ENCODE data around the gene PACC1.

Gene PACC1

DNA sequence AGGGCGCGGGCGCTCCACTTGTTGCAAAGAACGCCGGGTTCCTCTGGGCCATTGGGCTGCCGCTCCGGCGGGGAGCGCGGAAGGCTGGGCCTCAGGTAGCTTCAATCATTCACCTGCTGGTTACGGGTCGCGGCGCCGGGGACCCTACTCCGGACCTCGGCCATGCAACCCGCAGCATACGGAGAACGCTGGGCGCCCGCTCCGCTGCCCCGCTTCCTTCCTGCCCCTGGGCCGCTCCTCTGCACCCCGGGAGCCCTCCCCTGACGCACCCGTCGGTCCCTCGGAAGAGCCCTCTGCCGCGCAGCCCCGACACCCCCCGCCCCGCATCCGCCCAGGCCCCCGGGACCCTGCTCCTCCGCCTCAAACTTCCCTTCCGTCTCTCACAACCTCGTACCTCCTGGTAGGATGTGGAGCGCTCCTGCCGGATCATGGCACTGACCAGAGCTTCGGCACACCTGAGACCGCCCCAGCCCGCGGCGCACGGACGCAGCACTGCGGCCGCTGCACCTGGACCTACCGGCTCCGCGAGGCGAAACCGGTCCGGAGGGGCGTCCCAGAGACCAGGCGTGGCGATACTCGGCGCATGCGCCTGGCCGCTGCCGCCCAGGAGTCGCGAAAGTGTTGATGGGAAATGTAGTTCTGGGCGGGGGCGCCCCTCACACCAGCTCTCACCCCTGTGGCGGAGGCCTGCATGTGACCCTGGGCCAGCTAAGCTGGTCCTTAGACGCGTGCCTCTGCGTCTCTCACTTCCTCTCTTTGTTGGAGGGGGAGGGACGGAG lies at the start of gene PACC1:
Gene PACC1 (minus strand): TSS at position 559 of the 779 bp plus-strand sequence. CDS start 129 bp downstream, at position 430.
- DNase-seq (ENCODE audit: low read depth): no peak

DNA sequence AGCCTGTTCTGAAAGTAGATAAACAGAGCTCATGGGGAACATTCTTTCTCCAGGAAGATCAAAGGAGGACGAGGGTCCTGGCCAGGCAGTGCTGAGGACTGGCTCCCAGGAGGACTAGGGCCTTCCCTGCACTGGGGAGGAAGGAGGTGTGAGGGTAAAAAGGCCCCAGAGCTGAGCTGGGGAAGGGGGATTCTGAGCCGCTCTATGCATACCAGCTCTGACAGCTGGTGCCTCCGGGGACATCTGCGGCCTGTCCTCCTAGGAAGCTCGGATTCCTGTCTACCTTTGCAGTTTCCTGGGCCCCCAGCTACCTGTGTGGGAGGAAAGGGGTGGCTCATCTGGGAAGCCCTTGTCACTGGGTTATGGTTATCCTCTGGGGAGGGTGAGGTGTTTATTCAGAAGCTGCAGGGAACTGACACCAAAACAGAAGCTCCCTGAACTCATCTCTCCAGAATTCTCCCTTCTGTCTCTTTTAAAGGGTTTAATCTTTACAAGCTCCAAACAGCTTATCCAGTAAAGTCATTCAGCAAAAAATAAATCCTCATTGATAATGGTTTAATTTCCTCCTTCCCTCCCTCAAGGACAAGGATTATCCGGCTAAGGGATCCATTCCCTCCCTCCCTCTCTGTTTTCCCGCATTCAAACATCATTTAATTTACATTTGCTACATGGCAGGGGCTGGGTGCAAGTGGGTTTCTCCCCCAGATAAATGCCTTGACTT lies 49.0 kb upstream of the PACC1 start:
- DNase-seq (ENCODE audit: low read depth): no peak

DNA sequence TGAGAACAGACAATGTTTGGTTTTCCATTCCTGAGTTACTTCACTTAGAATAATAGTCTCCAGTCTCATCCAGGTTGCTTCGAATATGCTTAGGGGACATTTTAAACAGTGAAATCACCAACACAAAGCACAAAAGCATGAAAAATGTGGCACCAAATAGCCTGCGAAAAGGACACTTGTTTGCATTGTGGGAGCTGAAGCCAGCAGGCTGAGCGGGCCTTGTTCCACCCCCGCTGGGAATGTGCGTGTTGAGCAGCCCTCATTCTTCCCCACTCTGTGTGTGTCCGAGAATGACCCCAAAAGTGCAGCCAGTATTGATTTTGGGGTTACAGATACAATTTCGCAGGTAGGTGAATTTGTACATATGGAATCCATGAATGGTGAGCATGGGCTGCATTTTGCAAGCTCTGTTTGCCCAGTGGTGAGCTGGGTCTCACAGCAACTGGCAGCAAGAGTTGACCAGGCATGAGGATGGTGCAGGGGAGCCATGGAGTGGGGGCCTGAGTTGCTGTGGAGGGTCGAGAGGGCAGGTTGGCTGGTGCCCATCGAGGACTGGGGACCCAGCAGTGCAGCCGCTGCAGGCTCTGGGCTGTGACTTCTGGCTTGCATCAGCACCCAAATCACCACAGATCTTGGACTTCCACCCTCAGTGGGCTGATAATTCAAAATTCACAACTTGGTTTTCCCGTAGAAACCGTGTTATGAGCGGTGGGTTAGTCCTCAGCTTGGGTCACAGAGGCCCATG lies 47.4 kb upstream of the PACC1 start:
- DNase-seq (ENCODE audit: low read depth): no peak

DNA sequence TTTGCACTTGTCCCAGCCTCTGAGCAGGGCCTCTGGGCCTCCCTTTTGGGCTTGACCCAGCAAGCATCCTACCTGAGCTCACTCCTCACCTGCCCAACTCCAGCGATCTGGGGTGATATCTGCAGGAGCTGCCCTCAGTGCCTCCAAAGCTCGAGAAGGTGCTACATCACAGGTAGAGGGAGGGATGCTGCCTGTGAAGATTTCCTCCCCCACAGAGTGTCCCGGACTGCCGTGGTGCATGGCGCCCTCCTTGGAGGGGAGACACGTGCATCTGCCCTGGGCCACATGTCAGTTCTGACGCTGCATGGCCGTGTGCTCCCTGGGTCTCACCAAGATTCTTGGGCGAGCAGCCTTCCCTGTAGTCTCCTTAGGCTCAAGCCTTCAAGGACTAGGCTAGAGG lies 45.7 kb upstream of the PACC1 start:
- DNase-seq (ENCODE audit: low read depth): no peak

DNA sequence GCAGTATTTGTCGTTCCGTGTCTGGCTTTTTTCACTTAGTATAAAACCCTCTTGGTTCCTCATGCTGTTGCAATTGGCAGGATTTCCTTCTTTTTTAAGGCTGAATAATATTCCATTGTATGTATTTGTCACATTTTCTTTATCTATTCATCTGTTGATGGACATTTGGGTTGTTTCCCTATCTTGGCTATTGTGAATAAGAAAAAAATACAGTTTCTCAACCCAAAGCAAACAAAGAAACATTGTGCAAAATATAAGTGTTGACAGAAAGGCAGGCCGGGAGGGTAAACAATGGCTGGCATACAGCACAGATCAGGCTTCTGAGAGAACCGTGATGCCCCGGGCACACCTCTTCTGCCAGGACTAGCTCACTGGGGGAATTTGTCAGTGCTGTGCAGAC lies 45.0 kb upstream of the PACC1 start:
- no peak for DNase-seq (ENCODE audit: low read depth)

DNA sequence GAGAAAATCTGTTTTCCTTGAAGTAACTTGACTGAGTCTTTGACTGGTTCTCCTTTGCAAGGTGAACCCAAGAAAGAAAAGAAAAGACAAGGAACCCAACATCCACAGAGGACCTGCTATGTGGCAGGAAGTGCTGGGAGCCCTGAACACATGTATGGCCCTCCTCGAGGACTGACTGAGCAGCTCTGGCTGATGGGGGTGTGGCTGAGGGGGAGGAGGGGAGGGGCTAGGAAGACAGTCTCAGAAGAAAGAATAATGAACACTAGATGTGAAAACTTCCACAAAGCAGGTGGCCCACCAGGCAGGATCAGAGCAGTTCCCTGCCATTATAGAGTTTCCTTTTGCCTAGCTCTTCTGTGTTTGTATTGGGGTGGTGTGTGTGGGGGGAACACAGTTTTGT lies 44.1 kb upstream of the PACC1 start:
- no peak for DNase-seq (ENCODE audit: low read depth)

DNA sequence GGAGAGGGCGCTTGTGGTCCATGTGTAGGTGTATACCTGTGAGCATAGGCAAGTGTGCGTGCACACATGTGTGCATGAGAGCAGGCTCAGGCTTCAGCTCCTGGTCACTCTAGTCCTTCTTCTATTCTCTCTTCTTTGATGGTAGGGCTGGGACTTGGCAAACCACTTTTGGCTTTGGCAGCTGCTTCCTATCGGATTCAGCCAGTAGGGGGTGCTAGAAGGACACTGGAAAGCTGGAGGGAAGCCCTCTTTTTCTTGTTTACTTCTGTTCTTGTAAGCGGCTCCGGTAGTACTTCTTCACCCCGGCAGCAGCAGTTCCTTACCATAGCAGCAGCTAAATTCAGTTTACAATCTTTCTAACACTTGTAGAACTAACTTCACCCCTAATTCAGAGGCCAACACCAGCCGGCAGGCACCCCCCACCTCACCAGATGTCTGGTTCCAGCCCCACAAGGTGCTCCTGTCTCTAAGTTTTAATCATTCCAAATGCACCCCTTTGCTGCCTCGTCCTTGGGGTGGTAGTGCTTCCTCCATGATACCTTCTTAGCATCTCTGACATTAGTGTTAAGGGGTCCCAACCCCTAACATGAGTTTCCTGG lies 43.2 kb upstream of the PACC1 start:
- no peak for DNase-seq (ENCODE audit: low read depth)

DNA sequence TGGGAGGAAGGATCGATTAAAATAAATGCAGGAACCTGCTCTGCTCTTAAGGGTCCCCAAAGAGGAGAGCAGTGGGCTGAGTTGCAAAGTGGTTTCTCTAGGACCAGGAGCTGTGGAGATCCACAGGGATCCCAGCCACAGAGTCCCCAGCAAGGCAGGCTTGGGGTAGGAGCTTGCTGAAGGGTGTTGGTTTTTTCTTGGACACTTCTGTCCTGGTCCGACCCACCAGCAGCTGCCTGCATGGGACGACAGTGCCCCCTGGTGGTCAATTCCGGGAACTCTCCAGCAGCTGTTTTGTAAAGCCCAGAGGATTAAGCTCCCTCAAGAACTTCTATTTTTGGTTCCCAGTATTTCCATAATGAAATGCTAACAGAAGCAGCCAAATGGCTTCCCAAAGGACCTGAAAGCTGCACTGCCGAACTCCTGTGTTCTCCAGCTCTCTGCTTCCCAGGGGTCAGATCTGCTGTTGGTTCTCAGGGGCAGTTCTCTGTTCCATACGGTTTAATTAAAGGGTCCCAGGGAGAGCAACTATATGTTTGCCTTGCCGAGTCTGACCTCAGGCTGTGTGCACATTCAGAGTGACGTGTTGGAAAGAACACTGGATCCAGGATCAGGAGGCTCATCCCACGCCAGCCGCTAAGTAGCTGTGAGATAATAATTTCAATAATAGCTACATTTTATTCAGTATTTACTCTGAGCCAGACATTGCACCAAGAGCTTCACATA lies 41.3 kb upstream of the PACC1 start:
- no peak for DNase-seq (ENCODE audit: low read depth)

DNA sequence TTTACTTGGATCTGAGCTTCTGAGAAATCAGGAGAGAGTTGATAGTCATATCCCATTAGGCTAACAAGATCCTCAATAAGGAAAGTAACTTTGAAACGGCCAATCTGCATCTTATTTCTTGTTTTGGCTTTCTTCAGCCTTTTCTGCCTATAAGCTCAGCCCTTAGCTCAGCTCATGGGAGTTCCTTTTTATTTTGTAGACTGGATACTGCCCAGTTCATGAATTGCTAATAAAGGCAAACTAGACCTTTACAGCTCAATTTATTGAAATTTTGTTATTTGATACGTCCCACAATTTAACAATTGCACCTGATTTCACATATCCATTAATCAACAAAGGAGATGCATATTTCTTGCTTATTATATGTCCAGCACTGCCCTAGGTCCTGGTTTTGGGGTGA lies 40.7 kb upstream of the PACC1 start:
- no peak for DNase-seq (ENCODE audit: low read depth)

DNA sequence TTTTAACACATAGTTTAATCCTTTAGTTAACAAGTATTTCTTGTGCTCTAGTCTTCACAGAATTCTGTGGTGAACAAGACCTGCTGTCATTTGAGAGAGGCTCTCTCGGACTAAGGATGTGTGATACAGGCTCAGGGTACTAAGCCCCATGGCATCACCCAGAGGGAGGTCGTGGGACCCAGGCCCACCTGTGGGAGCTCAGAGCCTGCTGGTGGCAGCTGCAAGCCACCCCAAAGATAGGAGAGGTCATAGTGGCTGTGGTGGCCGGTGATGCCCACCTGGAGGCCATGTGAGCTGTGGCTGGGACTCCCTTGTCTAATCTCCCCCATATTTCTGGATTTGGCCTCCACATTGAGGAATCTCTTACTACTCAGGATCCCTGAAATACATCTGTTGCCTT lies 40.1 kb upstream of the PACC1 start:
- DNase-seq (ENCODE audit: low read depth): no peak

DNA sequence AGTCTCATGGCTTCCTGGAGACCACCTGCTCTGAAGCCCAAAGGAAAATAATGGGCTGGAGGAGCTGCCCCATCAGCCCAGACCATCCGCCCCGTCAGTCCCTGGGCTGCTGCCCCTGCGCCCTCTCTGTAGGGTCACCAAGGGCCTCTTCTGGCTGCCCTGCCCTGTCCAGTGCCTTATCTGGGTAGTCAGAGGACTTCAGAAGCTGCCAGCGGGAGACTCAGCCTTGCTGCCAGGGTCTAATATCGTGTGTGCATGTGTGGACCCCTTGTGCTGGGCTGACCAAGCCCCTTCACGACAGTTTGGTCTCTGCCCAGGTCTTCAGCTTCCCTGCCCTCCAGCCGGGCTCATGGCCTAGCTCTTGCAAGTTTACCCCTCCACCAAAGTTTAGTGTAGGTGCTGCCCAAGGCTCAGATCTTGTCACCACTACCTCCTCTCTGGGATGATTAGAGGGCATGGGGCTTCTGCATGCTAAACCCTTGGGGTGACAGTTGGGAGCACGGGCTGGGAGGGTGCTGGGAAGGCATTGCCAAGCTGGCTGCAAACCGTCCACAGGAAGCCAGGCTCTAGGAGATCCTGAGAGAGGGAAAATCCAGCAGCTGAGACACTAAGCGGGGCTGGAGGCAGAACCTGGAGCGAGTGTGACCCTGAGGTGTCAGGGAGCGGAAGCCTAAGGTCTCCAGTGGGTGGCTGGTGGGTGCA lies 38.6 kb upstream of the PACC1 start:
- DNase-seq (ENCODE audit: low read depth): no peak

DNA sequence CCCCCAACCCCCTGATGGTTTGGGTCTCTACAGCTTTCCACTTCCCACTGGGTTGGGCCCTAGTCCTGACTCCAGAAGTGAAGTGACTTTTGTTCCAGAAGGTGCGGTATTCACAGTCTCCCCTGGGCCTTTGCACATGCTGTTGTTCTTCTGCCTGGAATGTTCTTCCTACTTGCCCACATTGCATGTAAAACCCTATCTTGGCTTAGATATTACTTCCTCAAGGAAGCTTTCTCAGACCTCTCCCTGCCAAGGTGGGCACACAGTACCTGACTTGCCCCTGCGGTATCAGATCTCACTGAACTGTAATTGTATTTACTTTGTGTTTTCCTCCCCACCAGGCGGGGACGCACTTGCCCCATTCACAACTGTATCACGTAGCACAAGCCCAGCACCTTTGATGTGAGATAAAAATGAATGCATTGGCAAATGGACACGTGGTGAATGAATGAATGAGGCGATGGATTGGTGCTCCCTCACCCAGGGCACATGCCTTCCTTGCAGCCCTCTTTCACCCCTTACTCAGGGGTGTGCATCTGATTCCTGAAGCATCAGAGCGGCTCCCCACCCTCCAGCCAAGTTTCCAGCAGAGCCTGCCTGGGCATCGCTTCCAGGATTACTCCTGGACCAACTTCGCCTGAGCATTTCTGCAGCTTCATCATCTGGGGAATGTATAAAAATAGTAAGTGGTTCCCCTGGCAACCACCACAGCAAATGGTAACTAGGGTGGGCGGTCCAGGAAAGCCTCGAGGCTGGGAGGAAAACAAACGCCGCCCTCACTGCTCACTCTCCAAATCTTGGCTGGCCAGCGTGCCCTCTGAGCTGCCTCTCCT lies 37.9 kb upstream of the PACC1 start:
- no peak for DNase-seq (ENCODE audit: low read depth)

DNA sequence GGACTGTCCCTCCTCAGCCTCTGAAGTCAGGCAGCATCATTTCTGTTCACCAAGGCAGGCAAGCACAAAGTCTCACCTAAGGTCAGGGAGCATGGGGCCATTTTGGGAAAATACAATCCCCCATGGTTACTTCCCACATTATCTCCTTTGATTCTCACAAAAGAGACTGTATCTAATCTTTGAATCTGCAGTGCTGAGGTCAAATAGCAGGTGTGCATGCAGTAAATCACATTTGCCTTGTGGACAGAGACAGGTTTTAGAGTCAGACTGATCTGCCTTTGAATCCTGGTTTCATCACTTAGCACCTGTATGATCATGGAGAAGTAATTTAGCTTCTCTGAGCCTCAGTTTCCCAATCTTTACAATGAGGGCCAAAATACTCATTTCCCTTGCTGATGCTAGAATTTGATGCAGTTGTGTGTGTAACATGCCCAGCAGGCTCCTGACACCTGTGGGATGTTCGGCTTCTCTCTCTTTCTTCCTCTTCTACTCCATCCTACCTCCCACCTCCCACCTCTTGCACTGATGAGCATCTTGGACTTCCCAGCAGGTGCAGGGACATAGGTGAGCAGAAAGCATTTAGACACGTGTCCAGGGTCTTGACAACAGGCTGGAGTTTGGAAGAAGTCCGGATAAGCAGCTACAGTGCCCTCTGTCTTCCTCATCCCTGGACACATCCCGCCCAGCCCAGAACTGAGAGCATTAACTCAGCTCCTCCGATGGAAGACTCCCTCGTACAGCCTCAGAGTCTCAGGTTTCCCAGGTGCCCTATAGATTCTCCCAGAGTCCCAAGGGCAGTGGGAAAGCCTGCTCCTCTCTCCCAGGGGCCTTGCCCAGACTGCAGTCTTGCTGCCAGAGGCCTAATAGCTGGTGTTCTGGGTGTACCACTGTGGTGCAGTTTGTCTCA lies 37.0 kb upstream of the PACC1 start:
- DNase-seq (ENCODE audit: low read depth): no peak

DNA sequence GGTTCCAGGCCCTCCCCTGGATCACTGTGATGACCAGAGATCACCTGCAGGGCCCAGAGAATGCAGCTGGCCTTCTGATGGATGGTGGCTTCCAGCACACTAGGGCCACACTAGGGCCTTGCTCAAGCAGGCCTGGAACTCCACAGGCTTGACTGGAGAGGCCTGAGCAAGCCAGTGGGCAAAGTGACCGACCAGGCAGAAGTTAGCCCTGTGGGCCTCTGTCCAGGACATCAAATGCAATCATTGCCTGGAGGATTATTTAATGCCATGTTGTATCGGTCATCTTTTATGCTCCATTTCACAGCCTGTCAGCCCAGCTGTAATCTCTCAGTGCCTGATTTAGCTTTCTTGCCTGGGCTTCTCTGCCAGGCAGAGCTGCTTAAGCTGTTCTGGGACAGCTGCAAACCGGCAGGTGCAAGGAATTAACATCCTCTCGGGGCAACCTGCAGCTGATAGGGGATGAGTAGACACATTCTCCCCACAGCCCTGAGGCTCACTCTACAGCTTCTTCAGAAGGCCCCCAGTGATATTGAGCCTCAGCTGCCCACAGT lies 35.7 kb upstream of the PACC1 start:
- DNase-seq (ENCODE audit: low read depth): no peak

DNA sequence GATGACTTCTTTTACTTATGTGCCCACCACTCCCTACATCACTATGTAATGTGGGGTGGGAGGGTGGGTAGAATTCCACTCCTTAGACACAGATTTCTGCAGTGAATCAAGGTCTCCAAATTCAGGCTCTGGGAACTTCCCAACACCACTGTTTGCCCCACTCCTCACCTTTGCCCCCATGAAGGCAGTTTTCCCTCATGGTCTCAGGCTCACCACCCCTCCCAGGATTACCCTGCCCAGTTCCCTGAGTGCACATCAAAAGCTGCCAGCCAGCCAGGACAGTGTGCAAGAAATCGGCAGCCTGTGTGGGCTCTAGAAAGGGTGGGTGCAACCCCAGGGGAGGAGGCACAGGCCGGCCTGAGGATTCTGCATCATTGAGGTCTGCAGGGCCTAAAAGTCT lies 32.8 kb upstream of the PACC1 start:
- DNase-seq (ENCODE audit: low read depth): no peak

DNA sequence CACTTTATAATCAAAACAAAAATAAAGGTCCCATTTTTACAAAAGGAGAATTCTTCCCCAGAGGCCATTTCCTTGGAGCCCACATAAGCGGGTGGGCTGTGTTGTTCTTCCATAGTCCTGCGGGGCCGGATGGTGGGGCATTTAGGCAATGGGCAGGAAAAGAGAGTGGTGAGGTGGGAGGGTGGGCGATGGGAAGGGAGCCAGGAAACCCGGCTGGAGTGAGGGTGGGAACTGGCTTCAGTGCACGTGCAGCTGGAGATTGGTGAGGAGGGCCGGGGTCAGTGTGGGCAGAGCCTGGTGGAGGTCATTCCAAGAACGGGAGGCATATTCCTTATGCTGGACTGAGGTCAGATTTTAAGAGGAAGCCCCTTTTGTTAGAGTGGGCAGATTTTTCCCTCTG lies 31.6 kb upstream of the PACC1 start:
- DNase-seq (ENCODE audit: low read depth): no peak

DNA sequence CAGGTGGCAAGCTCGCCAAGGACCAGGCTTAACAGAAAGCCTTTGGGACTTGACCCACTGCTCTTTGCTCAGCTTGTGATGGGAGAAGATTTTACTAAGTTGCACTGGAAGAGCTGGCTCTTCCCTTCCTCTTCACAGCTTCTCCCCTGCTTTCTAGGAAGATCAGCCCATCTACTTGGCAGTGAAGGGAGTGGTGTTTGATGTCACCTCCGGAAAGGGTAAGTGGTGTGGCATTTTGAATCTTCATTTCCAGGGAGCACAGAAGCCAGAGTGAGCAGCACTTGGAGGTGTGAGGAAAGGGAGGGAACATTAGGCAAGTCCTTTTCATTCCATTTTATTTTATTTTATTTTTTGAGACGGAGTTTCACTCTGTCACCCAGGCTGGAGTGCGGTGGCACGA lies 27.7 kb upstream of the PACC1 start:
- no peak for DNase-seq (ENCODE audit: low read depth)

DNA sequence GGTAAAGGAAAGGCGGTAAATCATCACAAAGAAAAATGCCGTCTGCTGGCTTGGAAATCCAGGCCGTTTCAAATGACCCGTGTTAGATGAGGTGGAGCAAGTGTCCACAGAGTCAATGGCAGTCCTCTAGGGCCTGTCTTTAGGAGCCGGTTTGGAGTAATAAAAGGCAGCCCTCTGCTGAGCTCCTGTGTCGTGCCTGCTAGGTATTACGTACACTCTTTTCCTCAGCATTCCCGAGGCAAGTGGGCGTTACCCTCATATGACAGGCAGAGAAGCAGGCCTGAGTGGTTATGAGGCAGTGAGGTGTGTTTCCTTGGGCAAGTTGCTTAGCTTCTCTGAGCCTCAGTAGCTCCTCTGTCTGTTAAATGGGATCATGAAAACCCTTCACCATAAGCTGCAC lies 25.7 kb upstream of the PACC1 start:
- DNase-seq (ENCODE audit: low read depth): no peak

DNA sequence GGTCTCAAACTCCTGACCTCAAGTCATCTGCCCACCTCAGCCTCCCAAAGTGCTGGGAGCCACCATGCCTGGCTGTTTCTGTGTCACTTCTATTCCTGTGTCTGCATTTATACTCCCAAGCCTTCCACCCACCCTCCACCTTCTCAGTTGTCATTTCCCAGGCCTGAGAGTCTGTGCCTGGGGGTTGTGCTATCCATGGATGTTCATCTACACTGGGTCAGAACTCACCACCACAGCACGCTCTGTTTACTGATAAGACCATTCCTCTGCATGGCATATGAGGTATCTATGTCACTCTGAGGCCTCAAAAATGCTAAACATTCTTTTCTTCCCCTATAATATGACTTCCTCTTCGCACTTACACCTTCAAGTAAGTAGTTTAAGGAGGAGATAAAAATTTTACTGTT lies 24.1 kb upstream of the PACC1 start:
- no peak for DNase-seq (ENCODE audit: low read depth)
